HG02852 (cell line): ENCODE measurements around the gene KCNAB1.
"Not testable (repeated sequence)": the region's sequence is repeated elsewhere in the genome, so short reads cannot be mapped to it uniquely, and the experiment has no call there.

Experiments used
- ATAC-seq: cut with Tn5 transposase; IDR thresholded peaks from one replicate; pipeline ENCODE4 v1.9.1; 2021; ENCODE audit warnings: mild to moderate bottlenecking, moderate library complexity; ENCODE audit not compliant: unreplicated experiment

Gene KCNAB1

DNA sequence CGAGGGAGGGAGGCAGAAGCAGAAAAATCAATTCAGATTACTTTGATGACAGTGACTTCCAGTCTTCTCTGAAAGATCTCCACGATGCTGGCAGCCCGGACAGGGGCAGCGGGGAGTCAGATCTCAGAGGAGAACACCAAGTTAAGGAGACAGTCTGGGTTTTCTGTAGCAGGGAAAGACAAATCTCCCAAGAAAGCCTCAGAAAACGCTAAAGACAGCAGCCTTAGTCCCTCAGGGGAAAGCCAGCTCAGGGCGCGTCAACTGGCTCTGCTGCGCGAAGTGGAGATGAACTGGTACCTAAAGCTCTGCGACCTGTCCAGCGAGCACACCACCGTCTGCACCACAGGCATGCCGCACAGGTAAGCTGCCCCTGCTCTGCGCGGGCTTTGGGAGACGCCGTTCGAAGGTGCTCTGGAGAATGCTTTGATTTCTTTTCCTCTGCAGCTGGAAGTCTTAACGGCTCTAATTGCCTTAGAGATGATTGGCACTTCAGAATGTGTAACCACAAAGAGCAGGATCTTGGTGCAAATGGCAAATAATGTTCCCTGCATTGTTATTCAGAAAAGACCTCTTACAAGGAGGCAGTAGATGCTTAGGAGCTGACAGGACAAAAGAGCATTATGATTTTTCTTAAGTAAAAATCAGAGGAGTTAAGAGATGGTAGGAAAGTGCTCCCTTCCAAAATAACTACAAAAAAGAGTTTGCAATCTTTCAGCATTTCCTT lies at the start of gene KCNAB1:
KCNAB1 (plus strand) TSS at position 51 of the 724 bp plus-strand sequence.
- no peak for ATAC-seq

DNA sequence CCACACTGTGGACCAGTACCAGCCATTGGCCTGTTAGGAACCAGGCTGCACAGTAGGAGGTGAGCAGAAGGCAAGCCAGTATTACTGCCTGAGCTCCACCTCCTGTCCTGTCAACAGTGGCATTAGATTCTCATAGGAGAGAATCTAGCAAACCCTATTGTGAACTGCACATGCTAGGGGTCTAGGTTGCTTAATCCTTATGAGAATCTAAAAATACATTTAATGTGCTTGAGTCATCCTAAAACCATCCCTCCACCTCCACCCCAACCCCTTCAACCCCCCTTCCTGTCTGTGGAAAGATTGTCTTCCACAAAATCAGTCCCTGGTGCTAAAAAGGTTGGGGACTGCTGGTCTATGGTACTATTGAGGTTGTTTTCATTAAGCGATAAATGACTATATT lies 49.3 kb upstream of the KCNAB1 start:
- ATAC-seq, result no peak

DNA sequence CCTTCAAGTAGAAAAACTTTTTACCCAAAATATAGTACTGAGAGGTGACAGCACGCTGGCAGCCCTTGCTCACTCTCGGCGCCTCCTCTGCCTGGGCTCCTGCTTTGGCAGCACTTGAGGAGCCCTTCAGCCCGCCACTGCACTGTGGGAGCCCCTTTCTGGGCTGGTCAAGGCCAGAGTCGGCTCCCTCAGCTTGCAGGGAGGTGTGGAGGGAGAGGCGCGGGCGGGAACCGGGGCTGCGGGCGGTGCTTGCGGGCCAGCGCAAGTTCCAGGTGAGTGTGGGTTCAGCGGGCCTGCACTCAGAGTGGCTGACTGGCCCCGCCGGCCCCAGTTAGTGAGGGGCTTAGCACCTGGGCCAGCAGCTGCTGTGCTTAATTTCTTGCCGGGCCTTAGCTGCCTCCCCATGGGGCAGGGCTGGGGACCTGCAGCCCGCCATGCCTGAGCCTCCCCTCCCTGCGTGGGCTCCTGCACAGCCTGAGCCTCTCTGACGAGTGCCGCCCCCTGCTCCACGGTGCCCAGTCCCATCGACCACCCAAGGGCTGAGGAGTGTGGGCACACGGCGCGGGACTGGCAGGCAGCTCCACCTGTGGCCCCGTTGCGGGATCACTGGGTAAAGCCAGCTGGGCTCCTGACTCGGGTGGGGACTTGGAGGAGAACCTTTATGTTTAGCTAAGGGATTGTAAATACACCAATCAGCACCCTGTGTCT lies 47.3 kb upstream of the KCNAB1 start:
- ATAC-seq, result not testable (repeated sequence)

GRCh38 chr3:156090126-156090525 lies 30.3 kb upstream of the KCNAB1 start:
- ATAC-seq, result no peak

DNA sequence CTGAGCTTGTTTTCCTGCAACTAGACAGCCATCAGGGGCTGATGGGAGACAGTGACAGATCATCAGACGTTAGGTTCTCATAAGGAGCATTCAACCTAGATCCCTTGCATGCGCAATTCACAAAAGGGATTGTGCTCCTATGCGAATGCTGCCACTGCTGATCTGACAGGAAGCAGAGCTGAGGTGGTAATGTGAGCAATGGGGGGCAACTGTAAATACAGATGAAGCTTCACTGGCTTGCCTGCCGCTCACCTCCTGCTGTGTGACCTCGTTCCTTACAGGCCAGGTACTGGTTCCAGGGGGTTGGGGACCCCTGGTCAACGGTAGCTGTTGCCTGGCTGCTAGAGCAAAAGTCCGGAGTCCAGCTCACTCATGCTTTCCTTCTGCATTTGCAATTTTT lies 26.4 kb upstream of the KCNAB1 start:
- no peak for ATAC-seq

- no peak for ATAC-seq
Measured at GRCh38 chr3:156094391-156094790, 26.0 kb upstream of the KCNAB1 start.

DNA sequence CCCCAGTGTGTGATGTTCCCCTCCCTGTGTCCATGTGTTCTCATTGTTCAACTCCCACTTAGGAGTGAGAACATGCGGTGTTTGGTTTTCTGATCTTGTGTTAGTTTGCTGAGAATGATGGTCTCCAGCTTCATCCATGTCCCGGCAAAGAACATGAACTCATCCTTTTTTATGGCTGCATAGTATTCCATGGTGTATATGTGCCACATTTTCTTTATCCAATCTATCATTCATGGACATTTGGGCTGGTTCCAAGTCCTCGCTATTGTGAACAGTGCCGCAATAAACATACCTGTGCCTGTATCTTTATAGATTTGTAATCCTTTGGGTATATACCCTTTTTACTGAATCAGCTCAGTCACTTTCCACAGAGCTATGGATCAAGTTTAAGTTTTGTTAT lies 24.7 kb upstream of the KCNAB1 start:
- ATAC-seq, result not testable (repeated sequence)

DNA sequence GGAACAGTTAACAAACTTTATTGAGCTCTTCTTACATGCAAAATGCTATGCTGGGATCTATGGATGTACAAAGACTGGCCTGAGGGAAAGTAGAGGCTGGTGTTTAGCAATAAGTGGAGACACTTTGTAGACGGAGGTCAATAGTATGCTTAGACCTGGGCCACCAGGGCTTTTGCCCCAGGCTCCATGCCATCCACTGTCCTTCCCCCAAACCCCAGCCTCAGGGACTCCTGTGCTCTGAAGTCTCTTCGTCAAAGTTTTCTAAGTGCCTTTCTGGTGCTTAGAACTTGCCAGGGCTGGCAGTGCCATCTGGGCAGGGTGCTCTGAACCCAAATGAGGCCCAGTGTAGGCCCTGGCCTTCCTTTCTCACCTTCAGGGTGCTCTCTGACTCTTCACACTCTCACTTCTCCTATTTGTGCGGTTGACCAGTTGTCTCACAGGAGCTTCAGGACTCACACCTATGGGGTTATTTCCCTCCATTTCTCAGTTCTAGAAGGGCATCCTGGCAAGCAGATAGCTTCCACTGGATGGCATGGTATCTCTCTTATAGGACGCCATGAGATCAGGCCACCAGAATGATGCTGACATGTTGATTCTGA lies 21.8 kb upstream of the KCNAB1 start:
- peak; percentile 69 for ATAC-seq

DNA sequence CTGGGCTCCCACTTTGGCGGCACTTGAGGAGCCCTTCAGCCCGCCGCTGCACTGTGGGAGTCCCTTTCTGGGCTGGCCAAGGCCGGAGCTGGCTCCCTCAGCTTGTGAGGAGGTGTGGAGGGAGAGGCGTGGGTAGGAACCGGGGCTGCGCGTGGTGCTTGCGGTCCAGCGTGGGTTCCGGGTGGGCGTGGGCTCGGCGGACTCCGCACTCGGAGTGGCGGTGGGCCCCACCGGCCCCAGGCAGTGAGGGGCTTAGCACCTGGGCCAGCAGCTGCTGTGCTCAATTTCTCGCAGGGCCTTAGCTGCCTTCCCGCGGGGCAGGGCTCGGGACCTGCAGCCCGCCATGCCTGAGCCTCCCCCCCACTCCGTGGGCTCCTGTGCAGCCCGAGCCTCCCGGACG lies 21.0 kb upstream of the KCNAB1 start:
- ATAC-seq, result not testable (repeated sequence)

GRCh38 chr3:156099984-156100383 lies 20.4 kb upstream of the KCNAB1 start:
- not testable (repeated sequence) for ATAC-seq

DNA sequence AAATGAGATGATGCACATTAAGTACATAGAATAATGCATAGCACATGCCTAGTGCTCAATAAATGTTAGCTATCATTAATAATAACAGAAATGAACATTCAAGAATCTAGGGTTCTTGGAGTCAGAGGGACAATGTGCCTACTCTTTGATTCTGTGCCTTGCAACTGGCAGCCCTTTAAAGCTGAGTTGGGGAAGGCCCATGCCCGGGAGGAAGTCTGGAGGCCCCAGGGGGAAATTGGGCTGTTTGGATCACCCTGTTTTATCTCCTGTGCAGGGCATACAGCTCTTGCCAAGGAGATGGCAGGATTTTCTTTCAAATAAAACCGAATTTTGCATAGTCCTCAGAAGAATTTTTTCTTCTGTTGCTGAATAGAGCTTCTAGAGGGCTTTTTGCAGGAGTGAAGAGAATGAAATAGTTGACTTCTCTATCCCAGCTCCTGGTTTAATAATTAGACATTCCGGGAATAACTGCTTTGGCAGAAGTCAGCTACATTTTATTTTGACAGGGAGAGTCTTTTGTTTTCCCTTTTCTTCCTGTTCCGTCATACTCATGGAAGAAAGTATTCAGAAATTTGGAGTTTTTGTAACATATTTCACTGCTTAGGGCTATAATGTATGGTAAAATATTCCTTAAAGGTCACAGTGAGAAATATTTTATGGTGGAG lies 18.0 kb upstream of the KCNAB1 start:
- ATAC-seq, result no peak

GRCh38 chr3:156106721-156107373 lies 13.5 kb upstream of the KCNAB1 start:
- no peak for ATAC-seq

DNA sequence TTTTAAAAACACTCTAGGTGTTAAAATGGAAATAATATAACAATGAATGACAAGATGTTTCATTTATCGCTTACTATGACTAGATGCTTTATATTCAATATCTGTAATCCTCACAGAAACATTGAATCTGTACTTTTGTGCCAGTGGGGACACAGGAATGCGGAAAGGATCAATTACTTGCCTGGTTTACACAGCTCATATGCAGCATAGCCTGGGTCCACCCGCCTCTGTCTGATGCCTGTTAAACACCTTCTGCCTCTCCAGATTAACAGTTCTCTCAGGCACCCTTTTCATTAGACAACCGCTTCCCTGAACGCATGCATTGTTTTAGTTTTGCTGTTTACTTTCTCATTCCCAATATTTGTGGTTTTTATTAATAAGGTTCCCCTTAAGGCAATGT lies 12.9 kb upstream of the KCNAB1 start:
- ATAC-seq, result no peak

DNA sequence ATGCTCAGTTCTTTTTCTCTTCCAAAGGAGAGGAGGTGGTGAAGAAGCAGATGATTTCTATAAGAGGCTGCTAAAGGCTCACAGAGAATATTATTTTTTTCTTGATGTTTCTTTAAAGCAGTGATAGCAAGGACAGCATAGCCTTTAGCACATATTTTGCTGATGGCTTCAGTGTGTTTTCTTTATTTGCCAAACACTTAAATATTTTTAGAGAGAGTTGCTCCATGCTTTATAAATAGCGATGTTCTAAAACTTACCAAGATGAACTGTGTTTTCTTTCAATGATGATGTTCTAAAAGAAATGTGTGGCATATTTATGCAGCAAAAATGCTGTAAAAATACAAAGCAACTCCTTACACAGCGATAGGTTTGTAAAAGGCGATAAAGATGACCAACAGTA lies 11.8 kb upstream of the KCNAB1 start:
- no peak for ATAC-seq

- ATAC-seq, result no peak
Measured at GRCh38 chr3:156109989-156110388, 10.4 kb upstream of the KCNAB1 start.

DNA sequence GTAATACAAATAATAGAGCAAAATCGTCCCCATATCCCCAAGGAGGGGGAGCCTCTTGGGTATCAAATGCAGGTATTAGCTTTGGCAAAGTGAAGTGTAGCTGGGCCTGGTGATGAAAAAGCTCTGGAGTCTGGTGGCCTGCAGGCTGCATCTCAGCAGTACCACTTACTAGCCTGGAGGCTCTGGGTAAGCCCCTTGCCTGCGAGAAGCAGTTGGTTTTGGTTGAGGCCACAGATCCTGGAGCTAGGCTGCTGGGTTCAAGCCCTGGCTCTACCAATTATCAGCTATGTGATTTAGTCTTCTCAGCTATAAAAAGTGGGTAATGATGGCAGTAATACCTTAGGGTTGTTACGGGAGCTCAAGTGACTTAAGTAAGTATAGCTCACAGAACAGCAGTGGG lies 6.1 kb downstream of the KCNAB1 start:
- ATAC-seq, result no peak

GRCh38 chr3:156131241-156131640 lies 10.9 kb downstream of the KCNAB1 start:
- no peak for ATAC-seq

GRCh38 chr3:156131799-156132198 lies 11.4 kb downstream of the KCNAB1 start:
- no peak for ATAC-seq

- no peak for ATAC-seq
Measured at GRCh38 chr3:156132313-156132712, 11.9 kb downstream of the KCNAB1 start.

- no peak for ATAC-seq
Measured at GRCh38 chr3:156133076-156133475, 12.7 kb downstream of the KCNAB1 start.
